Stimulated activated CD8-positive, alpha-beta memory T cell treated with anti-CD3 and anti-CD28 coated beads, Interleukin-4, amount 100 ng/mL, for 24 hours (primary cell): ENCODE results near the gene IFNL3.
A peak's percentile ranks its signal among the peaks of the same experiment; 100 is the strongest.
"Not testable (repeated sequence)": the region's sequence is repeated elsewhere in the genome, so short reads cannot be mapped to it uniquely, and the experiment has no call there.

ENCODE experiments used
- DNase-seq: peaks from one replicate; pipeline ENCODE4 v3.0.0-alpha.2; 2020; ENCODE audit warnings: low read depth

Gene IFNL3

DNA sequence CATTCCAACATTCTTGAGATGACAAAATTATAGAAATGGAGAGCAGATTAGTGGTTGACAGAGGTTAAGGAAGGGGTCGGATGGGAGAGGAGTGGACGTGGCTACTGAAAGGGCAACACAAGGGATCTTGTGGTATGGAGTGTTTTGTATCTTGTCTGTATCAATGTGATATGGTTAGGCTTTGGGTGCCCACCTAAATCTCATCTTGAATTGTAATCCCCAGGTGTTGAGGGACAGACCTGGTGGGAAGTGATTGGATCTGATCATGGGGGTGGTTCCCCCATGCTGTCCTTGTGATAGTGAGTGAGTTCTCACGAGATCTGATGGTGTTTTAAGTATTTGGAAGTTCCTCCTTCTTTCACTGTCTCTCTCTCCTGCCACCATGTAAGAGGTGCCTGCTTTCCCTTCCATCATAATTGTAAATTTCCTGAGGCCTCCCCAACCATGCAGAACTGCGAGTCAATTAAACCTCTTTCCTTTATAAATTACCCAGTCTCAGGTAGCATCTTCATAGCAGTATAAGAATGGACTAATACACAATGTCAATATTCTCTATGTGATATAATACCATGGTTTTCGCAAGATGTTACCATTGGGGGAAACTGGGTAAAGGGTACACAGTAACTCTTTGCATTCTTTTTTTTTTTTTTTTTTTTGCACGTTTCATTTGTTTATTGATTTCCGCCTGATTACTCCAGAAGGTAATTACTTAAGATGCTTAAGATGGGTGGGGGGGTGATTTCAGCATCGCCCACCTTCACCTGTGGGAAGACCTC is 8.8 kb upstream of the IFNL3 start:
- DNase-seq = no peak

DNA sequence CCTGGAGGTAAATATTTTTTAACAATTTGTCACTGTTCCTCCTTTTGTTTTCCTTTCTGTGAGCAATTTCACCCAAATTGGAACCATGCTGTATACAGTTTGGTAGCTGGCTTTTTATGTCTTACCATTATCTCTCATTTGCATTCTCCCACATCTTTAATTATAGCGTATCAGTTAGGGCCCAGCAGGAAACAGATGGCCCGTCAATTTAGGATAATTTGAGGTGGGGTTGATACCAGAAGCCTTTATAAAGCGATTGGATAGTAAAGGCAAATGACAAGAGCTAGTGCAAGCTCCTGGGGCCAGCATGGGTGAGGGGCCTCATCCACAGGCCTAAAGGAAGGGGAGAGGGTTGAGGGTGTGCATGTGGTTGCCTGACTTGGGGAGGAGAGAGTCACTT is 7.7 kb upstream of the IFNL3 start:
- DNase-seq = no peak

DNA sequence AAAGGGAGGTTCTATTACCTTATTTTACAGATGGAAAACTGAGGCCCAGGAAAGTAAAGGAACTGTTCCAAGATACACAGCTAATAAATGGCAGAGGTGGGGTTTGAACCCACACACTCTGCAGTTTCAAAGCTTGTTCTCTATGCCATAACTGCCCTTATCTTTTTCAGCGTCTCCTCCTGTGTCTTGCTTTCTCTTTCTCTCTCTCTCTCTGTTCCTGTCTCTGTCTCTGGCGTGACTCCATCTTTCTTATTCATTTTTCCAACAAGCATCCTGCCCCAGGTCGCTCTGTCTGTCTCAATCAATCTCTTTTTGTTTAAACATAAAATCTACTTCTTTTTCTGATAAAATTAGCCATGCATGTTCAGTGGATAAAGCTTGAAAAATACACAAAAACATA is 7.0 kb upstream of the IFNL3 start:
- DNase-seq = no peak

DNA sequence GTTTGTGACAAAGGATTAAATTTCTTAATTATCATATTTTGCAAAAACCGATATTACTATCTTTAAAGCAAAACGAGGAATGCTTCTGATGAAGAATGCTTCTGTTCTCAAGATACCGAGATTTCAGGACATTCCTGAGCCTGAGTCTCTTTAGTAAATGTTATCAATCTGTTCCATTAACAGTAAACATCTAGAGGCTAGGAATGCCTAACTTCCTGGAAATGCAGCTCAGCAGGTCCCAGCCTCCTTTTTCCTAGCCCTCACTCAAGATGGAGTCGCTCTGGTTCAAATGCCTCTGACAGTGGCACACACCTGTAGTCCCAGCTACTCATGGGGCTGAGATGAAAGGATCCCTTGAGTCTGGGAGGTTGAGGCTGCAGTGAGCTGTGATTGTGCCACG is 6.3 kb upstream of the IFNL3 start:
- no peak for DNase-seq

DNA sequence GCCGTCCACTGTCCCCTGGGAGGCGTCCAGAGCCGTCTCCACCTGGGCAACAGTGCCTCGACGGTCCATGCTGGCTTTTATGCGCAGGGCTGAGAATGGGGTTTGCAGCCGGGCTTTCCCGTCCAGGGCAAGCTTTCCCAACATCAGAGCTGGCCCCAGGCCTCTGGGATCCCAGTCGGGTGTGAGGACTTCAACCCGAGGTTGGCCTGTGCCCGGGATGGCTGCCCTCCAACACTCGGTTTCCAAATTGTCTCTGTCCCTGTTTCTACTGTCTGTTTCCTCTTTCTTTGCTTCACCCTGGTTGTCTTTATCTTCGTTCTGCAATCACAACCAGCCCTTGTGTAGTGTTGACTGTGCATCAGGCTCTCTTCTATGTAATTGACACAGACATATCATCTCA is 4.0 kb upstream of the IFNL3 start, which contains the start of gene IFNL4:
TSS of gene IFNL4 (minus strand) at position 51 of the 400 bp plus-strand sequence.
- DNase-seq = no peak

DNA sequence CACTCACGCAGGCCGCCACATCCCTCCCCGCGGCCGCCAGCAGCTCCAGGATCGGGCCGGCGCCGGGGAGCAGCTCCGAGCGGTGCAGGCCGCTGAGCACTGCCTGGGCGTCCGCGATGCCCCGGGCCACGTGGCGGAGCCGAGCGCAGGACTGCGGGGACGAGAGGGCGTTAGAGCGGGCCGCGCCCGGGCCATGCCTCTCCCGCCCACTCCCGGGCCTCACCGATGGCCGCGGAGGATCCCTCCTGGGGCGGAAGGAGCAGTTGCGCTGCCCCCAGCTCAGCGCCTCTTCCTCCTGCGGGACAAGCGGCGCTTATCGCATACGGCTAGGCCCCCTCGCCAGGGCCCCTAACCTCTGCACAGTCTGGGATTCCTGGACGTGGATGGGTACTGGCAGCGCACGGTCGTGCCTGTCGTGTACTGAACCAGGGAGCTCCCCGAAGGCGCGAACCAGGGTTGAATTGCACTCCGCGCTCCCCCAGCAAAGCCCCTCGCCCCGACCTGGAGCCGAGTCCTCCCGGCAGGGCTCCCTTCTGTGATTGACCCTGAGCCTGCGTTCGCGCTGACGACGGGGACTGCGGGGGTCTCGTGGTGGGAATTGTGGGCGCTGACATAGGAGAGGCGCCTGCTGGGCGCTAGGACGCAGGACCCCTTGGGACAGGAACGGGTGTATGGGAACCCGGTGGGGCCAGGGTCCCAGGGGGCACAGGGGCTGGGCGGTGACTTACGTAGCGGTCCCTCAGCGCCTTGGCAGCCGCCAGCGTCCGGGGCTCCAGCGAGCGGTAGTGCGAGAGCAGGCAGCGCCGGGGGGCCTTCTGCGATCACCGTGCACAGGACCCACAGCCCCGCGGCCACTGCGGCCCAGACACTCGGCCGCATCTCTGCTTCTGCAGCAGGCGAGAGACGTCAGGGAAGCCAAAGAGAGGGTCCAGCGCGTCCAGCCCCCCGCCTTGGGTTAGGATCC is 3.2 kb upstream of the IFNL3 start:
- no peak for DNase-seq

DNA sequence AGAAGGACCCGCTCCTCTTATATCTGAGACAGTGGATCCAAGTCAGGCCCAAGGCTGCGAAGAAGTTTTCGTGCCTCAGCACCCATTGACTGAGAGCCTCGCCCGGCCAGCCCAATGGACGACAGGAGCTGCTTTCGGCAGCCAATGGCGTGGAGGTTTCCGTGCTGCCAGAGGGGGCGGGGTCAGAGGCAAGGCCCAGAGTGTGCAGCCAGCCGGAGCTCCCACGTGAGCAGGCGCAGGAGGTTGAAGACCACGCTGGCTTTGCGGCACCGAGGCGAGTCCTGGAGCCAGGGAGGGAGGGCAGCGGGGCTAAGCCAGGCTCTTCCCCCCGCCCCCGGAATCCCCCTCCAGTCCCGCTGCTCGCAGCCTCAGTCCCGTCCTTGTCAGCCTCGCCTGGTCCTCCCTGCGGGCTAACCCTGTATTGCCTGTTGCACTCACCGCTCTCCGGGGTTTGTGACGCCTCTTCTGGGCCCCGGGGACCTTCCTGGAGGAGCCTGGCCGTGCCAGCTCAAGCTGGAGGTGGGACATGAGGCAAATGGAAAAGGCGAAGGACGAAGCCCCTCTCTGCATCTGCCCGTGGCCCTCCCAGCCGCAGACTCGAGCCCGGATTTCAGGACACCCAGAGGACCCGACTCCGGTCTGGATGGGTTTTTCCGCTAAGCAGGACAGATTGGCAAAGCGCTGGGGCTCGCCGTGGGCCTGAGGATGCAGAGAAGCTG is 2.3 kb upstream of the IFNL3 start:
- no peak for DNase-seq

DNA sequence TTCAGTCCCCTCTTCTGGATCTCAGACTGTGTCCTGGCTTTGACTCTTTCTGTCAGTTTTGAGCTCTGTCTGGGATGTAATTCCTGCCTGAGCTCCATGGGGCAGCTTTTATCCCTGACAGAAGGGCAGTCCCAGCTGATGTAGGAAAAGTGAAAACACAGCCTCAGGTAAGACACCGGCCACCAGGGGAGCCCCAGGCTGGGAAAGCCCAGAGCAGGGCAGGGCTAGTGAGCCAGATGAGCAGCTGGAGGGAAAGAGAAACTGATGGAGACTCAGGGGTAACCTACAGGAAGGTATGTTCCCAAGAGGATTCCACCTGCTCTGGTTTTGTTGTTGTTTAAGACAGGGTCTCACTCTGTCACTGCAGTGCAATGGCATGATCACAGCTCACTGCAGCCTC is 360 bp upstream of the IFNL3 start:
- not testable (repeated sequence) for DNase-seq

DNA sequence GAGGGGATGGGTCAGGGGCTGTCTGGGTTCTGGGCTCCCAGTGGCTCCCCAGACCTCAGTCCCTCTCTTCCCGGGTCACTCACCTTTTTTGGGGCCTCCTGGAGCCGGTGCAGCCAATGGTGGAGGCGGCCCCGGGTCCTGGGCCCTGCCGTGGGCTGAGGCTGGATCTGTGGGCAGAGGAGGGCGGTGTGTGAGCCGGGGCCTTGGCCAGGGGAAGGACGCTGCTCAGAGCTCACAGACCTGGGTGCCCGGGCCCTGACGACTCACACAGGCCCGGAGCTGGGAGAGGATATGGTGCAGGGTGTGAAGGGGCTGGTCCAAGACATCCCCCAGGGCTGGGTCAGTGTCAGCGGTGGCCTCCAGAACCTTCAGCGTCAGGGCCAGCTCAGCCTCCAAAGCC is 1.1 kb downstream of the IFNL3 start:
- DNase-seq = not testable (repeated sequence)

DNA sequence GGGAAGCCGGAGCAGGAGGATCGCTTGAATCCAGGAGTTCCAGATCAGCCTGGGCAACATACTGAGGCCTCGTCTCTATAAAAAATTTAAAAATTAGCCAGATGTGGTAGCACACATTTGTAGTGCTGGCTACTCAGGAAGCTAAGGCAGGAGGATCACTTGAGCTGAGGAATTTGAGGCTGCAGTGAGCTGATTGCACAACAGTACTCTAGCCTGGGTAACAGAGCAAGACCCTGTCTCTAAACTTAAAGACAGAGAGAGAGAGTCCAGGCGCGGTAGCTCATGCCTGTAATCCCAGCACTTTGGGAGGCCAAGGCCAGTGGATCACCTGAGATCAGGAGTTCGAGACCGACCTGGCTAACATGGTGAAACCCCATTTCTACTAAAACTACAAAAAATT is 4.4 kb downstream of the IFNL3 start:
- DNase-seq = no peak

DNA sequence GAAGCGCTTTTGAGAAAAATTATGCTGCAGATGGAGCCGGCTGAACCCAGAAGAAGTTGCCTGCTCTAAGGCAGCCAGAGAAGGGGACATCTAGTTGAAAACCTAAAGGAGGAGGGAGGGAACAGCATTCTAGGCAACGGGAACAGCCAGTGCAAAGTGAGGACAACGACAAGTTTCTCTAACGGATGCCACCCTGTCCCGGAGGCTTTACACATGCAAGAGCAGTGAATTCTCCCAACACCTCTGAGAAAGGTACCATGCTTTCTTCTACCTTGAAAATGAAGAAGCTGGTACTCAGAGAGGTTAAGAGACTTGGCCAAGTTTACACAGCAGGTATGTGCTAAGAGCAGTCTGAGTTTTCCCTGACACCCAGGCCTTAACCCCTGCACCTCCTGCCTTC is 5.9 kb downstream of the IFNL3 start:
- DNase-seq = no peak

DNA sequence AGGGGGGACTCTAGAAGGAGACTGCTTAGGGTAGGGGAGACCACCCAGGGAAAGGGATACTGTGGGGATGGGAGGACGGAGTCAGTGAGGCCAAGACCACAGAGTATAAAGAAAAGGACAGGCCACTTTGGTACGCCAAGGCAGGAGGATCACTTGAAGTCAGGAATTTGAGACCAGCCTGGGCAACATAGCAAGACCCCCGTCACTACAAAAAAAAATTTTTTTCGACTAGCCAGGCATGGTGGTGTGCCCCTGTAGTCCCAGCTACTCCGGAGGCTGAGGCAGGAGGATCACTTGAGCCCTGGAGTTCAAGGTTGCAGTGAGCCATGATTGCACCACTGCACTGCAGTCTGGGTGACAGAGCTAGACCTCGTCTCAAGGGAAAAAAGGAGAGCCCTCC is 6.6 kb downstream of the IFNL3 start:
- no peak for DNase-seq

DNA sequence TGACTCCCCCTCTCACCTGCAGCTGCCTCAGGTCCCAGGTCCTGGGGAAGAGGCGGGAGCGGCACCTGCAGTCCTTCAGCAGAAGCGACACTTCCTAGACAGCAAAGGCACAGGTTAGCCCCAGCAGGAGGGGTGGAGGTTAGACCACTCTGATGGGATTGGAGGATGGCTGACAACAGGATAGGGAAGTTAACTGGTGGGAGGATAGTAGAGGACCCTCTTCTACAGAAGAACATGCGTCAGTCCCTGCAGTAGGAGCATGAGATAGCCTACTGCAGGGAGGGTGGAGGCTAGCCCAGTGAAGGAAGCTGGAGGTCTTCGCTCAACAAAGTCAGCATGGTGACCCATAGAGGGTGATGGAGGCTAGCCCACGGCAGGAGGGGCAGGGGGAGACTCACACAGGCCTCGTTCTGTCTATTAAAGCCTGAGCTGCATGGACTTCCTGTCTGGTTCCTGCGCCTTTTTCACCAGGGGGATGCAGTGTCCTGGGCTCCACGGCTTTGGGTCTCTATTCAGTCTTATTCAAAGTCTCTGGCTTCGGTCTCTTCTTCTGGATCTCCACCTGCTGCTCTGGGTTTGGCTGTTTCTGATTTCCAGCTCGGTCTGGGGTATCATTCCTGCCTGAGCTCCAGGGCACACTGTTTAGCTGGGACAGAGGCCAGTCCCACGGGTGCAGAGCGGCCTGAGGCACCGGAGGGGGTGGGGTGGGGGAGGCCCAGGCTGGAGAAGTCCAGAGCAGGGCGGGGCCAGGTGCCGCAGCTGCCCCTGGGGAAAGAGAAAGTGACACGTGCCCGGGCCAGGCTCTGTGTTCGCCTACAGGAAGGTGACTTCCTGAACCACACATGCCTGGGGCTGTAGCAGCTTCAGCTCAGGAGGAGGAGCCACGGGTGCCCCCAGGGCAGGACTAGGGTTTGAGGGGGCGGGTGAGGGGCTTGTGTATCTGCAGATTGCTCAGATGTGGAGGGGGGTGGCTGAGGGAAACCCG is 7.3 kb downstream of the IFNL3 start:
- peak; percentile 29 for DNase-seq

DNA sequence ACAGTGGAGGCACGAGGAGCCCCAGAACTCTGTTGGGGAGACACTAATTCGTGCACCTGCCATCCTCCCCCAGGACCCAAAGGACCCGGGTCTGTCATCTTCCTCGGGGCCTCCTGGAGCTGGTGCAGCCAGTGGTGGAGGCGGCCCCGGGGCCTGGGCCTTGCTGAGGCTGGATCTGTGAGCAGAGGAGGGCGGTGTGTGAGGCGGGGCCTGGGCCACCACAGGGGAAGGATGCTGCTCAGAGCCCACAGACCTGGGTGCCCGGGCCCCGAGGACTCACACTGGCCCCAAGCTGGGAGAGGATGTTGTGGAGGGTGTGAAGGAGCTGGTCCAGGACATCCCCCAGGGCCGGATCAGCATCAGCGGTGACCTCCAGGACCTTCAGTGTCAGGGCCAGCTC is 8.3 kb downstream of the IFNL3 start:
- peak; percentile 30 for DNase-seq

DNA sequence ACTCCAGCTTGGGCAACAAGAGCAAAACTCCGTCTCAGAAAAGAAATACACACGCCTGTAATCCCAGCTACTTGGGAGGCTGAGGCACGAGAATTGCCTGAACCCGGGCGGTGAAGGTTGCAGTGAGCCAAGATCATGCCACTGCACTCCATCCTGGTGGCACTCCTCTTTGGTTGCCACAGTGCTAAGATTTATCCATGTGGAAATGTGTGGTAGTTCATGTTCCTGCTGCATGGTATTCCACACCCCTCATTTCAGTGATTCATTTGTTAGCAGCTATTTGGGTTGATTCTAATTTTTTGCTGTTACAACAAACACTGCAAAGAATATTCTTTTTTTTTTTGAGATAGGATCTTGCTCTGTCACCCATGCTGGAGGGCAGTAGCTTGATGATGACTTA is 12.1 kb downstream of the IFNL3 start:
- no peak for DNase-seq

DNA sequence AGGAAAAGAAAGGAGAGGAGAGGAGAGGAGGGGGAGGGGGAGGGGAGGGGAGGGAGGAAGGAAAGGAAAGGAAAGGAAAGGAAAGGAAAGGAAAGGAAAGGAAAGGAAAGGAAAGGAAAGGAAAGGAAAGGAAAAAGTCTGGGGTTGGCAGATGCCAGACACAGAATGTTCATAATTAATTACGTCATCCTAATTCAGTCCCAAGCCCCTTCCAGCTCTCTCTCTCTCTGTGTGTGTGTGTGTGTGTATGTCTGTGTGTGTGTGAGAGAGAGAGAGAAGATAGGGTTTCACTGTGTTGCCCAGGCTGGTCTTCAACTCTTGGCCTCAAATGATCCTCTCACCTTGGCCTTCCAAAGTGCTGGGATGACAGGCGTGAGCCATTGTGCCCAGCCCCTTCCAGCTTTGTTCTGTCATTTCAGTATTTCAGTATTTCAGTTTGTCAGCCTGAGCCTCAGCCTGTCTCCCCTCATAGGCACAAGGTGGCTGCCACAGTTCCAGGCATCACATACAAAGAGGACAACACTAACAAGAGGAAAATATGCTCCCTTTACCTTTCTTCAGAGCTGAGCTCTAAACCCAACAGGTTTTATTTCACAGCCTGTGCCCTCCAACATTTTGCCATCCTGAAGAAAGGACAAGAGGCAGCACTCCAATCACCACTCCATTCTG is 14.6 kb downstream of the IFNL3 start:
- no peak for DNase-seq

DNA sequence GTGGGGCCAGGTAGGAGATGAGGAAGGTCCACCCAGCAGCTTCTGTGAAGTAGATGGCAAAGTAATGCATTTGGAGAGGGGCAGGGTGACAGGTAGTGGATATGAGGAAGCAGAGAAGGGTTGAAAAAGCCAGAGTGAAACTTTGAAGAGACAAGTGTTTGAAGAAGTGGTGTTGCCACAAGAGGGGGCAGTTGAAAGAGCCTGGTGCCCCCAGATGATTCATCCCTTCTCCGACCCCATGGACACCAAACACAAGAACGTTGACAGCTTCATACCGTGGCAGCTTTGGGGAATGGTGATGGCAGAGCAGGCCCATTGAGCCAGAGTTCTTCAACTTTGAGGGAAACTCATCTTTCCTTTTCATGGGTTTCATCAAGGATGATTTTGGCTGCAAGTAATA is 19.9 kb downstream of the IFNL3 start:
- DNase-seq = no peak

DNA sequence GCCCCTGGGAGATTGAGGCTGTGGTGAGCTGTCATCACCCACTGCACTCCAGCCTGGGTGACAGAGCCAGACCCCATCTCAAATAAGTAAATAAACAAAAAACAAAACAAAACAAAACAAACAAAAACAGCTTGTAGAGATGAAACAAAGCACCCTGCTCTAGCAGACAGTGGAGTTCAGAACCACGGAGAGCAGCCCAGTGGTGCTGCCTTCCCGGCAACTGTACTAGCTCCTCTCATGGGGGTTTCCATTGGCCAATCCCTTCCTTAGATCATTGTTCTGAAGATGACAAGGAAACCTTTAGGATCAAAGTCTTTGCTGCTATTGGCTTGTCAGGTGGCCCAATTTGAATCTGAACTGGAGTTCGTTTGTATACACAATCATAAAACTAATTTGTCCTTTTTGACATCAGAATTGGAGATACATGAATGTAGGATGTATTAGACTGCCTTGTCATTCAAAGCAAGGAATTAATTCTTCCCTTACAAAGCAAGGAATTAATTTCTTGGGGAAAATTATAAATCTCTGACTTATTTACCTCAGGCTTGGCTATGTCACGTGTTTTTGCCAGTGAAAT is 21.0 kb downstream of the IFNL3 start:
- DNase-seq = no peak

DNA sequence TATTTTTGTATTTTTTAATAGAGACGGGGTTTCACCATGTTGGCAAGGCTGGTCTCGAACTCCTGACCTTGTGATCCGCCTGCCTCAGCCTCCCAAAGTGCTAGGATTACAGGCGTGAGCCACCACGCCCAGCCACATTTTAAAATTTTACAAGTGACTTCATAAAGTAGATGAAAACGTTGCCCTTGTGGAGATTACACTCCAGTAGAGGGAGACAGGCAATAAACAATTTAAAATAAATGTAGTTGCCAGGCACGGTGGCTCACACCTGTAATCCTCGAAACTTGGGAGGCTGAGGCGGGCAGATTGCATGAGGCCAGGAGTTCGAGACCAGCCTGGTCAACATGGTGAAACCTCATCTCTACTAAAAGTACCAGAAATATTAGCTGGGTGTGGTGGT is 25.7 kb downstream of the IFNL3 start:
- DNase-seq = not testable (repeated sequence)
